ENCODE results near the gene HDAC1.

GRCh38 chr1:32256473-32257226 is 35.2 kb upstream of the HDAC1 start:
- TF ChIP-seq, protein P1, sequence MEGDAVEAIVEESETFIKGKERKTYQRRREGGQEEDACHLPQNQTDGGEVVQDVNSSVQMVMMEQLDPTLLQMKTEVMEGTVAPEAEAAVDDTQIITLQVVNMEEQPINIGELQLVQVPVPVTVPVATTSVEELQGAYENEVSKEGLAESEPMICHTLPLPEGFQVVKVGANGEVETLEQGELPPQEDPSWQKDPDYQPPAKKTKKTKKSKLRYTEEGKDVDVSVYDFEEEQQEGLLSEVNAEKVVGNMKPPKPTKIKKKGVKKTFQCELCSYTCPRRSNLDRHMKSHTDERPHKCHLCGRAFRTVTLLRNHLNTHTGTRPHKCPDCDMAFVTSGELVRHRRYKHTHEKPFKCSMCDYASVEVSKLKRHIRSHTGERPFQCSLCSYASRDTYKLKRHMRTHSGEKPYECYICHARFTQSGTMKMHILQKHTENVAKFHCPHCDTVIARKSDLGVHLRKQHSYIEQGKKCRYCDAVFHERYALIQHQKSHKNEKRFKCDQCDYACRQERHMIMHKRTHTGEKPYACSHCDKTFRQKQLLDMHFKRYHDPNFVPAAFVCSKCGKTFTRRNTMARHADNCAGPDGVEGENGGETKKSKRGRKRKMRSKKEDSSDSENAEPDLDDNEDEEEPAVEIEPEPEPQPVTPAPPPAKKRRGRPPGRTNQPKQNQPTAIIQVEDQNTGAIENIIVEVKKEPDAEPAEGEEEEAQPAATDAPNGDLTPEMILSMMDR (IDR thresholded peaks at IDR 0.05; ENCODE audit: low read depth, low read length, poor library complexity, severe bottlenecking) = no peak
- TF ChIP-seq EZH2phosphoT487 (IDR thresholded peaks at IDR 0.05; ENCODE audit: borderline replicate concordance, low read length) = no peak
